Activated T-helper 1 cell treated with Interleukin-2 at 50 U/mL for 16 hours (primary cell): Measurements from ENCODE around the gene CREB5.

ENCODE experiments used
- DNase-seq: peaks from one replicate; pipeline ENCODE4 v3.0.0-alpha.2; 2020; ENCODE audit warnings: low read depth

The CREB5 gene

GRCh38 chr7:28479507-28479947, 67.2 kb downstream of the CREB5 start:
- DNase-seq: no peak

GRCh38 chr7:28480595-28480994, 68.3 kb downstream of the CREB5 start:
- DNase-seq: no peak

GRCh38 chr7:28481091-28481926, 69.0 kb downstream of the CREB5 start:
- DNase-seq: no peak

- no peak for DNase-seq
Measured at GRCh38 chr7:28483112-28483511, 70.8 kb downstream of the CREB5 start.

- DNase-seq: no peak
Measured at GRCh38 chr7:28483908-28484605, 71.7 kb downstream of the CREB5 start.

GRCh38 chr7:28484606-28484935, 72.3 kb downstream of the CREB5 start:
- no peak for DNase-seq

- no peak for DNase-seq
Measured at GRCh38 chr7:28487487-28487886, 75.2 kb downstream of the CREB5 start.

GRCh38 chr7:28488061-28488791, 75.9 kb downstream of the CREB5 start:
- DNase-seq: no peak

- no peak for DNase-seq
Measured at GRCh38 chr7:28490831-28491230, 78.5 kb downstream of the CREB5 start.

- no peak for DNase-seq
Measured at GRCh38 chr7:28493477-28493876, 81.2 kb downstream of the CREB5 start.

- no peak for DNase-seq
Measured at GRCh38 chr7:28497009-28497408, 84.7 kb downstream of the CREB5 start.

- DNase-seq: no peak
Measured at GRCh38 chr7:28498636-28499035, 86.3 kb downstream of the CREB5 start.

GRCh38 chr7:28500138-28500537, 87.8 kb downstream of the CREB5 start:
- DNase-seq: no peak

- no peak for DNase-seq
Measured at GRCh38 chr7:28502408-28502807, 90.1 kb downstream of the CREB5 start.

GRCh38 chr7:28503396-28503795, 91.1 kb downstream of the CREB5 start:
- DNase-seq: no peak

GRCh38 chr7:28505014-28505413, 92.7 kb downstream of the CREB5 start:
- DNase-seq: no peak

- no peak for DNase-seq
Measured at GRCh38 chr7:28505867-28506266, 93.5 kb downstream of the CREB5 start.

GRCh38 chr7:28507525-28508282, 95.4 kb downstream of the CREB5 start:
- DNase-seq: no peak

GRCh38 chr7:28509251-28510025, 97.1 kb downstream of the CREB5 start:
- no peak for DNase-seq

GRCh38 chr7:28510026-28510369, 97.7 kb downstream of the CREB5 start:
- DNase-seq: no peak

GRCh38 chr7:28512668-28513440, 100.5 kb downstream of the CREB5 start:
- DNase-seq: no peak
